KBM-7 (cell line): ENCODE data around the gene OR10D3.
A peak's percentile ranks its signal among the peaks of the same experiment; 100 is the strongest.
"Not testable (repeated sequence)": the region's sequence is repeated elsewhere in the genome, so short reads cannot be mapped to it uniquely, and the experiment has no call there.

Experiments used
- DNase-seq: peaks from one replicate; pipeline ENCODE4 v3.0.0-alpha.2; 2015
- in situ Hi-C: fragments of 300-500 bp; cut with MboI; formaldehyde crosslinking; loops from 2 replicates; pipeline ENCODE4 v1.14.3; 2020; ENCODE audit warnings: low sequenced_read_pairs, low pct_unique_long_range_greater_than_20kb, mixed read lengths

The OR10D3 gene, protein sequence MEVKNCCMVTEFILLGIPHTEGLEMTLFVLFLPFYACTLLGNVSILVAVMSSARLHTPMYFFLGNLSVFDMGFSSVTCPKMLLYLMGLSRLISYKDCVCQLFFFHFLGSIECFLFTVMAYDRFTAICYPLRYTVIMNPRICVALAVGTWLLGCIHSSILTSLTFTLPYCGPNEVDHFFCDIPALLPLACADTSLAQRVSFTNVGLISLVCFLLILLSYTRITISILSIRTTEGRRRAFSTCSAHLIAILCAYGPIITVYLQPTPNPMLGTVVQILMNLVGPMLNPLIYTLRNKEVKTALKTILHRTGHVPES

DNA sequence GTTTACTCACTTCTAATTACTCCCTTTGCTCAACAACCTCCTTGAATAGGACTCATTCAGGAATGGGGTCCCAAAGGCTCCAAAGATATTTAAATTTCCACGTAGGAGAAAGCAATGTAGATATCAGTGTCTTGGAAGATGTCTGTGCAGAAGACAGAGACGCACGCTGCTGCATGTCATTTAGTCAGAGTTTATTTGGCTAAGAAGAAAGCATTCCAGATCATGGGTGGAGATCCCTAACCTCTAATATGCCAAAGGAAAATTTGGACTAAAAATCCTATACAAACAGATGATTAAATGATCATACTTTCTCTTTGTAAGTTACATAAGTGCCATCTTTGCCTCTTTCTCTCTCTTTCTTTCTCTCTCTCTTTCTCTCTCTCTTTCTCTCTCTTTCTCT is at the start of gene OR10D3:
Gene OR10D3, plus strand, starts transcription at position 278 of the 400 bp plus-strand sequence. CDS start 1,925 bp downstream, outside the sequence.
- in situ Hi-C loops: no loop called here
- DNase-seq: no peak

DNA sequence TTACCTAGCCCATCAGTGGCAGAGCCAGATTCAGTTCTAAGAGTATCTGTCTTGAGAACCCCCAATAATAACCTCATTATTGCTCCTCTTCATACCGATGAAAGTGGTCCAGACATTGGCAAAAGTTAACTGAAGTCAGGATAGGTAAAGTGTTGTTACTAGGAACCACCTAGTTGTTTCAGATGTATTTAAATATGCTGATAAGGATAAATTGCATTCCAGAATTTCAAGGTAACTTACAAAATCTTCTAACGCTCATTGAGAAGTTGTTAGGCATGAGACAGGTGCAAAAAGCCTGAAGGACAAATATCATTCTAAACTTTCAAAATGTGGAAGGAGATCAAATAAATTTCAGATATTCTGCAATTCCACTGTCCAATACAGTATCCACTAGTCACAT is 40.1 kb upstream of the OR10D3 start:
- in situ Hi-C loops: no loop called here
- no peak for DNase-seq

DNA sequence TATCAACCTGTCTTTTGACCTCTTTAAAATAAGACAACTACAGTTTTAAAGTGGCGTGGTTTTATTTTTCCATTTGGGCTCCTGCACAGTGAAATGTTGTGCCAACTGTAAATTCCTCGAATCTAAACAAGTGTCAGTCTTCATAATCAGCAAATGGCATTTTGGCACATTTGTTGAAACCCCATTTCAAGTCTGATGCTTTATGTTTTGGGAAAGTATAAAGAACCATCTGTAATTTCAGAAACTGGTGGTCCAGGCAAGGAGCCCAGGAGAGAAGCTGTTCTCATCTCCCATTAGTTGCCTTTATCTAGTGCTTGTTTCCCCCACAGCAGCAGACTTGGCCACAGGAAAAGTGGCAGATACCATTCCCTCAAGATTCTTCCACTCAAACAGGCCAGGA is 35.2 kb upstream of the OR10D3 start:
- in situ Hi-C loops: no loop called here
- DNase-seq: no peak

GRCh38 chr11:124150684-124151083 is 32.5 kb upstream of the OR10D3 start:
- in situ Hi-C loops: no loop called here
- DNase-seq: peak; percentile 14

- DNase-seq: no peak
- in situ Hi-C loops: no loop called here
Observed at GRCh38 chr11:124152770-124153407, 30.3 kb upstream of the OR10D3 start.

DNA sequence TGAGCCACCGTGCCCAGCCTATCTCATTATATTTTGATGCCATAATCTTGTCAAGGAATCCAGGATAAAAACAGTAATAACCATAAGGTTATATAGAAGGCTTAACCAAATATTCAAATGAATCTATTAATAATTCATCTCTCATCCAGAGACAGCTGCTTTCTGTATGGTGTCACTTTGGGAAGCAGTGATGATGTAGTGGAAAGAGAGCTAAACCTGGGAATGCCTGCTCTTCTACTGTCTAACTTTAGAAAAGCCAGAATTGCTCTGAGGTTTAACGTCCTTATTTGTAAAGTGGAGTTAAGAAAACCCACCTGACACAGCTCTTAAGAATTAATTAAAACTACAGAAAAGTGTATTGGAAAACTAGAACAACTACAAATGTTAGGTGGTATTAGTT is 29.3 kb upstream of the OR10D3 start:
- in situ Hi-C loops: no loop called here
- no peak for DNase-seq

DNA sequence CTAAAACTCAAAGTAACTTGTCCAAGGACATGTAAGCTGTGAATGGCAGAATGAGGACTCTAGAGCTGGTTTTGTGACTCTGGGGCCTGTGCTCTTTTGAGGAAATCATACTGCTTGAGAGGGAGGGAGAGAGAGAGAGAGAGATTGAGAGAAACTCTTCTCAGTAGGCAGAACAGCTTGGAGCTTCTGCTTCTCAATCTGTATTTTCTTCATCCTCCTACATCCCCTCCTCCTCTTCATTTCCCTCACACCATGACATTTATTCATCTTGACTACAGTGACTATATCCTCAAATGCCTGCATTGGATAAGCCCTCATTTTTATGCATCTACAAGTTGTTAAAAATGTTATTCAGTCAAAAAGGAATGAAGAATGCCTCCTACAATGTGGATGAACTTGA is 23.7 kb upstream of the OR10D3 start:
- in situ Hi-C loops: no loop called here
- DNase-seq: no peak

DNA sequence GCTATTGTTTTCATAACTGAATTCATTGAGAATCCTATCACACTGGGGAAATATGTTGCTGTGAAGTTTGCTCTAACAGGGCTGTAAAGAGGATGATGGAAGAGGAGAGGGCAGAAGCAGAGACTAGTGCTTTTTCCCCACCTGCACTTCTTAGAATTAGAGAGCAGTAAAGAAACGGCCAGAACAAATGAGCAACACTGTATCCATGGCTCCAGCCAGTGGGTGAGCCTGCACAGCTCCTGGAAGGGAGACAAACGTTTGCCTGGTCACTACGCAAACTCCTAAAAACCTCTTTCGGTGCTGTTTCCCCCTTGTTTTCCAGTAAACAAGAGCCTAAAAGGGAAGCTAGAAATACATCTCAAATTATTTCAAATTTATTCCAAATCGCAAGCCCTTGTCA is 22.2 kb upstream of the OR10D3 start:
- no peak for DNase-seq
- in situ Hi-C loops: no loop called here

GRCh38 chr11:124167826-124168231 is 15.3 kb upstream of the OR10D3 start:
- in situ Hi-C loops: no loop called here
- no peak for DNase-seq

DNA sequence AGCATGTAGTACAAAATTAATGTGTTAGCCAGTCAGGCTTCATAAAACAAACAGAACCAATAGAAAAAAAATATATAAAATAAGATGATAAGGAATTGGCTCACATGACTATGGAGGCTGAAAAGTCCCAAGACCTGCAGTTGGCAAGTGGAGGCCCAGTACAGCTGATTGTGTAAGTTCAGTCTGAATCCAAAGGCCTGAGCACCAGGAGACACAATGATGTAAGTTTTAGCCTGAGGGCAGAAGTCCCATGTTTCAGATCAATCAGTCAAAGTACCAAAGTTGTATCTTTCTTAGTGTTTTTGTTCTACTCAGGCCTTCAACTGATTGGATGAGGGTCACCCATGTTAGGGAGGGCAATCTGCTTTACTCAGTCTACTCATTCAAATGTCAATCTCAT is 14.3 kb upstream of the OR10D3 start:
- in situ Hi-C loops: no loop called here
- no peak for DNase-seq

GRCh38 chr11:124170315-124170714 is 12.8 kb upstream of the OR10D3 start:
- in situ Hi-C loops, DNase-seq: not testable (repeated sequence)

GRCh38 chr11:124170801-124171586 is 12.2 kb upstream of the OR10D3 start:
- in situ Hi-C loops: no loop called here
- no peak for DNase-seq

- no peak for DNase-seq
- in situ Hi-C loops: no loop called here
Observed at GRCh38 chr11:124172101-124172500, 11.0 kb upstream of the OR10D3 start.

GRCh38 chr11:124172599-124172998 is 10.5 kb upstream of the OR10D3 start:
- DNase-seq: no peak
- in situ Hi-C loops: no loop called here

GRCh38 chr11:124174001-124174583 is 9.1 kb upstream of the OR10D3 start:
- in situ Hi-C loops: no loop called here
- DNase-seq: no peak

DNA sequence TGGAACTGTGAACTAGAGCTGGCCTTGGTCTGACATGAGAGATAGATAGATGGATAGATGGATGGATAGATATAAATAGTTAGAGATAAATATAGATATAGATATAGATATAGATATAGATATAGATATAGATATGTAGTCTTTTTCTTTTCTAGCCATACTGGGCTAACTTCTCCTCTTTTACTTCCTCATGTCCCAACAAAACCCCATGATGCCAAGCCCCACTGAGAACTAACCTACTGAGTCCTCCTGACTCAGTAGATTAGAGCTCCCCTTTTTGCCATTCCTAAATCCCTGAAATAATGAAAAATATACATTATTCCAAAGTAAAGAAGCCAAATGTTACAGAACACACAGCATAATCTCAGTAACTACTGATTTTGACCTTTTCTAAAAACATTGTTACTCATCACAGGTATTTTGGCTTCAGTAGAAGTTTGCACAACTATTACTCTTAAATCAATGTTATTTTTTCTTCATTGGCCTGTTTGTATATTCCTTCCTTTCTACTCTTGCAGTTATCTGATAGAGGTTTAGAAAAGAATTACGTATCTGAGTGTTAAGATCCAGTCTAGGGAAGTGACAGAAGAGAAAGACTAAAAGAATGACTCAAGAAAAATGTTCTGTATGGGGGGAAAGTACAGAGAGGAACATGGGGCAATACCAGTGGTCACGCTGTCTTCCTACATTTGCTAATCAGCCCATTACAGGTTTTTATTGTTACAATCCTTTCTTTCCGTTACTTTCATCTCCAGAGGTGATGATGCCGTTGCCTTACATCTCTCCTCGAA is 6.0 kb upstream of the OR10D3 start:
- DNase-seq: no peak
- in situ Hi-C loops: no loop called here

DNA sequence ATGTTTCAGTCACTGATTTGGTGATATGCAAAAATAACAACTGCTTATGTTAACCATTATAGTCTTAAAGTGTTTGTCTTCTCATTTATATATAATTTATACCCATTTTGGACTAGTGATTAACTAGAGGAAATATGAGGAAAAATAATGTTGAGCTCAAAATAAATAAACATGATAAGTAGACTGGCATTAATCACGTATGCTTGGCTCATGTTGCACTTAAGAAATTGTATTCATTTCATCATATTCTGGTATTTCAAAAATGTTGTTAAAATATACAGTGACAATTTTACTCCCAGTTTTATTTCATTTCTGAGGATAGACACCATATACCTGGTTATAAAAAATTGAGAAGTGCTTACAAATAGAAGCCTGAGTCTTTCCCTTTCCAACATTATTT is 3.8 kb upstream of the OR10D3 start:
- DNase-seq: no peak
- in situ Hi-C loops: no loop called here

DNA sequence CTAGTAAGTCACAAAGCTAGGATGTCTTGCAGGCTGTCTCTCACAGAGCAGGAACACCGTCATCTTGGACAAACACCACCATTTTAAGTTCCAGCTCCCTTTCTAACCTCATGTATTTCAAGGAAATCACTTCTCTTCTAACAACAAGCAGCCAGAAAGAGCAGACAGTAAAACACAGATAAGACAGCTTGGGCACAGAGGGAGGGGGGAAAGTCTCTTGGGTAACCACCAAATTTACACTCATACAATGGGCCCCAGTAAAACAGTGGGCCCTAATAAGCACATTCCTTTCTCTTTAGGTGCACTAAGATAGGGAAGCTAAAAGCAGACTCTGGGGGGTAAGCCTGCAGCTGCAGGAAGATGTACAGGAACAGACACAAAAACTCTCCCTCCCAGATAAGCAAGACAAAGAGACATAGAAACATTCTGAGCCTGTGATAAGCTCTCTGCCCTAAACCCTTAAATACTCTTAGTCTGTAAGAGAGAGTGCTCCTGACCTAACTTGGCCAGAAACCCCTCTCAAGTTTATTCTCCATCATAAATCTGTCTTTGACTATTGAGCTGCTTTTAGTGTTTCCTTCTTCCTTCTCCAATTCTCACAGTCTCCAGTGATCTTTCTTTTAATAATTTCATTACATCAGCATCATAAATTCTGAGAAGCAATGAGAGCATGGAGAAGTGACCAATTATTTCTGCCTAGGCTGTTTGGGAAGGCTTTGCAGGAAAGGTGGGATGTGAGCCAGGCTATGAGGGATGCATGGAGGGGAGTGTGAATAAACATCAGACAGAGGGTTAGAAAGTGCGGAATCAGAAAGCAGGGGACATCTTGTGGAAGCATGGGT is 7.4 kb downstream of the OR10D3 start:
- no peak for DNase-seq
- in situ Hi-C loops: no loop called here
